D721Med (cell line): ENCODE measurements around the gene ZNF341.

Experiments used
- DNase-seq: peaks from one replicate; pipeline ENCODE4 v3.0.0; 2011; ENCODE audit warnings: low spot score; ENCODE audit not compliant: insufficient read length
- FAIRE-seq: peaks from 2 replicates; lab custom pipeline; 2011; peaks lifted over from hg19 to GRCh38; lab: Jason Lieb, UNC
- TF ChIP-seq, protein P1 (sequence below): IDR thresholded peaks from 2 replicates; pipeline ENCODE4 v1.5.1; 2012; ENCODE audit warnings: mild to moderate bottlenecking, control low read depth; ENCODE audit not compliant: insufficient read depth; ENCODE audit errors: missing control alignments

Gene ZNF341

DNA sequence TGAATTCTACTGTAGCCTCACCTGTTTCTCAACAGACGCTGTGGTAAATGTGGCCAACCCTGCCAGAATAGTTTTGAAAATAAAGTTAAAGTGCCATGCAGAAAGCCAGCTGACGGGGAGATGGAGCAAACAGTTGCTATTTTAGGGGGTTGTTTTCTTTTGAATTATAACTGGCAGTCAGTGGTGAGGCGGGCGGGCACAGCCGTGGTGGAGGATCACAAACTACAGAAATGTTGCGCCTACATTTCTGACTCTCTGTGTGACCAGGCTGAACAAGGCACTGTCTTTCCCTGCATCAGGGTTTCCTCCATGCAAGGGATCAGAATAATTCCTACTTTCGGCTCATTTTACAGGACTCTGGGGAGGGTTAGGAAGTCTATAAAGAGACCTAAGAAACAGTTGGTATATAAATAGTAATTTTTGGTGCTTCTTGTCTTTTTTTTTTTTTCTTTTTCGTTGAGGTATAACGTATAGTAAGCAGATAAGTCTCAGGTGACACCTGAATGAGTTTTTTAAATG, 96.6 kb downstream of the ZNF341 start:
- no peak for FAIRE-seq
- TF ChIP-seq, protein P1, sequence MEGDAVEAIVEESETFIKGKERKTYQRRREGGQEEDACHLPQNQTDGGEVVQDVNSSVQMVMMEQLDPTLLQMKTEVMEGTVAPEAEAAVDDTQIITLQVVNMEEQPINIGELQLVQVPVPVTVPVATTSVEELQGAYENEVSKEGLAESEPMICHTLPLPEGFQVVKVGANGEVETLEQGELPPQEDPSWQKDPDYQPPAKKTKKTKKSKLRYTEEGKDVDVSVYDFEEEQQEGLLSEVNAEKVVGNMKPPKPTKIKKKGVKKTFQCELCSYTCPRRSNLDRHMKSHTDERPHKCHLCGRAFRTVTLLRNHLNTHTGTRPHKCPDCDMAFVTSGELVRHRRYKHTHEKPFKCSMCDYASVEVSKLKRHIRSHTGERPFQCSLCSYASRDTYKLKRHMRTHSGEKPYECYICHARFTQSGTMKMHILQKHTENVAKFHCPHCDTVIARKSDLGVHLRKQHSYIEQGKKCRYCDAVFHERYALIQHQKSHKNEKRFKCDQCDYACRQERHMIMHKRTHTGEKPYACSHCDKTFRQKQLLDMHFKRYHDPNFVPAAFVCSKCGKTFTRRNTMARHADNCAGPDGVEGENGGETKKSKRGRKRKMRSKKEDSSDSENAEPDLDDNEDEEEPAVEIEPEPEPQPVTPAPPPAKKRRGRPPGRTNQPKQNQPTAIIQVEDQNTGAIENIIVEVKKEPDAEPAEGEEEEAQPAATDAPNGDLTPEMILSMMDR, result no peak
- no peak for DNase-seq

DNA sequence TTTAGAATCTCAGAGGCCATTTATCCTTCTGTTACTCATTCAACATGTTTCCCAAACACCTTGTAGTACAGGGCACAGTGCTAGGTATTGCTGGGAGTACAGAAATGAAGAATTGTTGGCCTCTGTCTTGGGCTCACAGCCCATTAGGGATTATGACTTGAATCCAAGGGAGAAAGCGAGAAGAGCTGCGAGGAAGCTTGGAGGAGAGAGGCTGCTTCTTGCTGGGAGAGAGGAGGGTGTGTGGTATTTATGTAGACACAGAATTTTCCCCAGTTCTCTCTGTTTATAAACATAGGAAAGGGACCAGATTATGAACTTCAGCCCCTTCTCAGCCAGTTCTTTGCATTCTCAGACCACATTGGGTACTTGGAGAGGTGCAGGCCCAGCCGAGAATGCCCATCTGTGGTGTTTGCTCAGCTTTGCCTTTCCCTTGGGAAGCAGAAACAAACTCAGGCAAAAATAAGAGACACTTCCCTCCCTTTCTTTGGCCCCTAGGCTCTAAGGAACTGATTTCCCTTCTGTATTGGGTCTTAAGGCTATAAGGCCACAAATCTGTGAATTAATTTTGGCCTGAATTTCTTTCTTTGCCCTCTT, 97.3 kb downstream of the ZNF341 start:
- TF ChIP-seq, protein P1, result no peak
- no peak for DNase-seq
- no peak for FAIRE-seq

DNA sequence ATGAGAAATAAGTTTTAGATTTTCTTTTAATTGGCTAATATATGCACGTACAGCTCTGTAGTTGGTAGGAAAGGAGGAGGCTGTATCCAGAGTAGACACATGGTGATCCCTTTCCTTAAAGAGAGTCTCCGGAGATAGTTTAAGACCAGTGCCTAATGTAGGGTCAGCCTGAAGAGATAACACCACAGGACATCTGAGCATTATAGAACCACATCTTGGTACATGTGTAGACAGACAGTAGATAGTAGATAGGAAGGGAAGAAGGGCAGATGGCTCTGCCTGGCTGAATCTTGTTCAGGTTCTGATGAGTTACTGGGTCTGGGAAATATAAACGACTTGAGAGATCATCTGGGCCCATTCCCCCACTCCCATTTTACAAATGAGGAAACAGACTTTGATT, 97.8 kb downstream of the ZNF341 start:
- no peak for FAIRE-seq
- DNase-seq, result no peak
- TF ChIP-seq, protein P1, result no peak

DNA sequence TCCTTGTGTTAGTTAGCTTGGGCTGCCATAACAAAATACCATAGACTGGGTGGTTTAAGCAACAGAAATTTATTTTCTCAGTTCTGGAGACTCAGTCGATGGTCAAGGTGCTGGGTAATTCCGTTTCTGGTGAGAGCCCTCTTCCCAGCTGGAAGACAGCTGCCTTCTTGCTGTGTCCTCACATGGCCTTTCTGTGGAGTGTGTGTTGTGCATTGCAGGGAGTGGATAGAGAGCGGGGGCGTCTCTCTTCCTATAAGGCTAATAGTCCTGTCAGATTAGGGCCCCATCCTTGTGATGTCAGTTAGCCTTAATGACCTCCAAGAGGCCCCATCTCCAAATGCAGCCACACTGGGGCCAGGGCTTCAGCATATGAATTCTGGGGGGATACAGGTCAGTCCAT, 98.6 kb downstream of the ZNF341 start:
- TF ChIP-seq, protein P1, result no peak
- FAIRE-seq (no peak), DNase-seq (no peak)

DNA sequence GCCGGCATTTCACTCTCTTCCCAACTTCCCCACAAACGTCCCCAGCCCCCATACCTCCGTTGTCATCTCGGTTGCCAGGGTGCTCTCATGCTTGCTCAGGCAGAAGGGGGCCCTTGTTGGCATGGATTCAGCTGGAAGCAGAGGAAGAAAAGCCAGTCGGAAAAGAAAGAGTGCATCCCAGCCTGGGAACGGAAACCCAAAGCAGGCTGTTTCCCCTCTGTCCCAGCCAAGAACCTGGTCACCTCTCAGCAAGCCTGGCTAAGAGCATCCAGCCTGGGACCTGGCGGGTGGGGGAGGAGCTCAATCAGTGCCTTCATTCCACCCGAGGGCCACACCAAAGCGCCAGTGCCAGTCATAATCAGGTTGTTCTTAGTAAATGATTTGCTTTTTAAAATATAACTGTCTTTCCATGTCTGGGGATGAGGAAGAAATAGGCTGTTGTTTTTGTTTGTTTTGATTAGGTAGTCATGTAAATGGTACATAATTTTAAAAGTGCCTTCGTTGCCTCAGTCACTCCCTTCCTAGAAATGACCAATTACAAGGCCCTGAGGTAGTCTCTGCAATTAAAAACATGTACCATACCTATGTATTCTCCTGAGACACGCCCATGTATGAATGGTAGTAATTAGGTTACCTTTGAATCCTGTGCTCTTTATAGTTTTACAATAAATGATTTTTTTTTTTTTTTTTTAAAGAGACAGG, 100.5 kb downstream of the ZNF341 start:
- DNase-seq (no peak), FAIRE-seq (no peak)
- TF ChIP-seq, protein P1, result no peak

DNA sequence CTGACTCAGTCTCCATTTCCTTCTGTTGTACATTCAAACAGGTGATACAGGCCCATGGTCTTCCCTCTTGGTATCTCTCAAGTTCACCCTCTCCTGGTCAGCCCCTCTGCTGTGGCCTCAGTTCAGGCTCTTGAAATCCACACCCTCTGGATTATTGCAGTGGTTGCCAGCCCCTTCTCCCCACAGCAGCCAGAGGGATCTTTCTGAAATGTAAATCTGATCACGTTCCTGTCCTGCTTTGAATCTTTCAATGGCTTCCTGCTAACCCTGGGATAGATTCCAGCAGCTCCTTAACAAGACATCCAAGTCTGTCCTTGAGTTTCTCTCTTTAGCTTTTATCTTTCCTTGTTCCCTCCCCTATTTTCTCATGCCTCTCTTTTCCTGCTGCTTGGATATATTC, 101.5 kb downstream of the ZNF341 start:
- TF ChIP-seq, protein P1, result no peak
- FAIRE-seq, result no peak
- no peak for DNase-seq

DNA sequence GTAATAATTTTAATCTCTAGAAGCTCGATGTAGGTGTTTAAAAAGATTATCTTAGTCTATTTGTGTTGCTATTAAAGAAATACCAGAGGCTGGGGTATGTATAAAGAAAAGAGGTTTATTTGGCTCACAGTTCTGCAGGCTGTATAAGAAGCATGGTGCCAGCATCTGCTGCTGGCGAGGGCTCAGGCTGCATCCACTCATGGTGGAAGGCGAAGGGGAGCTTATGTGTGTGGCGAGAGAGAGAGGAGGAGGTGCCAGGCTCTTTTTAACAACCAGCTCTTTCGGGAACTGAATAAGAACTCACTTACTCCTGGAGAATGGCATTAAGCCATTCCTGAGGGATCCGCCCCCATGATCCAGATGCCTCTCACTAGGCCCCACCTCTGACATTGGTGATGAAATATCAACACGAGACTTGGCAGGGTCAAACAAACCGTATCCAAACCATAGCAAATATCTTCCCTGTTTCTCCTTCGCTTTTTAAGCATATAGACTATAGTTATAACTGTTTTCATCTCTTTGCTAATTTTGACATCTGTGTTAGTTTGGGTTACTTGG, 103.9 kb downstream of the ZNF341 start:
- TF ChIP-seq, protein P1, result no peak
- DNase-seq (no peak), FAIRE-seq (no peak)
